ENCODE measurements around the gene TOP2A.

TOP2A gene

DNA sequence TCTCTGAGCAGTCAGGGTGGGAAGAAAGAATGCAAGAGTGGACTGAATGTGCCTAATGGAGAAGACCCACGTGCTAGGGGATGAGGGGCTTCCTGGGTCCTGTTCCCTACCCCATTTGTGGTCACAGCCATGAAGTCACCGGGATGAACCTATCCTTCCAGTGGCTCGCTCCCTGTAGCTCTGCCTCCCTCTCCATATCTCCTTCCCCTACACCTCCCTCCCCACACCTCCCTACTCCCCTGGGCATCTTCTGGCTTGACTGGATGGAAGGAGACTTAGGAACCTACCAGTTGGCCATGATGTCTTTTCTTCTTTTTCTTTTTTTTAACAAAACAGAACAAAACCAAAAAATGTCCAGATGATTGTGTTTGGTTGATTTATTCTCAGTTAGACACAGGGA lies 39.7 kb upstream of the TOP2A start:
- DNase-seq (ENCODE audit: low read depth), result no peak
- no peak overlapping the region for H3K4me3 ChIP-seq (ENCODE audit: low read depth, low read length)
- TF ChIP-seq, protein P1, sequence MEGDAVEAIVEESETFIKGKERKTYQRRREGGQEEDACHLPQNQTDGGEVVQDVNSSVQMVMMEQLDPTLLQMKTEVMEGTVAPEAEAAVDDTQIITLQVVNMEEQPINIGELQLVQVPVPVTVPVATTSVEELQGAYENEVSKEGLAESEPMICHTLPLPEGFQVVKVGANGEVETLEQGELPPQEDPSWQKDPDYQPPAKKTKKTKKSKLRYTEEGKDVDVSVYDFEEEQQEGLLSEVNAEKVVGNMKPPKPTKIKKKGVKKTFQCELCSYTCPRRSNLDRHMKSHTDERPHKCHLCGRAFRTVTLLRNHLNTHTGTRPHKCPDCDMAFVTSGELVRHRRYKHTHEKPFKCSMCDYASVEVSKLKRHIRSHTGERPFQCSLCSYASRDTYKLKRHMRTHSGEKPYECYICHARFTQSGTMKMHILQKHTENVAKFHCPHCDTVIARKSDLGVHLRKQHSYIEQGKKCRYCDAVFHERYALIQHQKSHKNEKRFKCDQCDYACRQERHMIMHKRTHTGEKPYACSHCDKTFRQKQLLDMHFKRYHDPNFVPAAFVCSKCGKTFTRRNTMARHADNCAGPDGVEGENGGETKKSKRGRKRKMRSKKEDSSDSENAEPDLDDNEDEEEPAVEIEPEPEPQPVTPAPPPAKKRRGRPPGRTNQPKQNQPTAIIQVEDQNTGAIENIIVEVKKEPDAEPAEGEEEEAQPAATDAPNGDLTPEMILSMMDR (IDR thresholded peaks at IDR 0.05; ENCODE audit: low read depth, low read length, missing control alignments), result no peak

DNA sequence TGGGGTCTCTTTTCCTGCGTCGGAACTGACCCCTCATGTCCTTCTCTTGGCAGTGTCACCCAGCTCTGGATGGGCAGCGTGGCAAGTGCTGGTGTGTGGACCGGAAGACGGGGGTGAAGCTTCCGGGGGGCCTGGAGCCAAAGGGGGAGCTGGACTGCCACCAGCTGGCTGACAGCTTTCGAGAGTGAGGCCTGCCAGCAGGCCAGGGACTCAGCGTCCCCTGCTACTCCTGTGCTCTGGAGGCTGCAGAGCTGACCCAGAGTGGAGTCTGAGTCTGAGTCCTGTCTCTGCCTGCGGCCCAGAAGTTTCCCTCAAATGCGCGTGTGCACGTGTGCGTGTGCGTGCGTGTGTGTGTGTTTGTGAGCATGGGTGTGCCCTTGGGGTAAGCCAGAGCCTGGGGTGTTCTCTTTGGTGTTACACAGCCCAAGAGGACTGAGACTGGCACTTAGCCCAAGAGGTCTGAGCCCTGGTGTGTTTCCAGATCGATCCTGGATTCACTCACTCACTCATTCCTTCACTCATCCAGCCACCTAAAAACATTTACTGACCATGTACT lies 38.8 kb upstream of the TOP2A start:
- no peak overlapping the region for H3K4me3 ChIP-seq (ENCODE audit: low read depth, low read length)
- no peak for DNase-seq (ENCODE audit: low read depth)
- TF ChIP-seq, protein P1 (IDR thresholded peaks at IDR 0.05; ENCODE audit: low read depth, low read length, missing control alignments), result no peak

DNA sequence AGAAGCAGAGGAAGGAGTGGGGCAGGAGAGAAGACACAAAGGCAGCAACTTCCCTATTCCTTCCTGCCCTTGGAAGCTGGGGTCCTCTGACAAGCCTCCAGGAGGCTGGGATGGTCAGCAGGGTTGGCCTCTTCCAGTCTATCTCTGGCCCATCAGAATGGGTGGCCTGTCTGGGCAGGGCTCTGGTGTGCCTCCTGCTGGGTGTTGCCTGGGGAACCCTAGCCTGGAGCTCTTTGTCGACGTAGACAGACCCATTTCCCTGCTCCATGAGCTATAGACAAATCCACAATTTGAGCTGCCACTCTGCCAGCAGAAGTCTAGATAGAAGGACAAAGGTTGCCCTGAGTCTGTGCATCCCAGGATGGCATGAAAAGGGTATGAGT lies 36.9 kb upstream of the TOP2A start:
- TF ChIP-seq, protein P1 (IDR thresholded peaks at IDR 0.05; ENCODE audit: low read depth, low read length, missing control alignments), result no peak
- H3K4me3 ChIP-seq (ENCODE audit: low read depth, low read length), result no peak overlapping the region
- DNase-seq (ENCODE audit: low read depth), result no peak

DNA sequence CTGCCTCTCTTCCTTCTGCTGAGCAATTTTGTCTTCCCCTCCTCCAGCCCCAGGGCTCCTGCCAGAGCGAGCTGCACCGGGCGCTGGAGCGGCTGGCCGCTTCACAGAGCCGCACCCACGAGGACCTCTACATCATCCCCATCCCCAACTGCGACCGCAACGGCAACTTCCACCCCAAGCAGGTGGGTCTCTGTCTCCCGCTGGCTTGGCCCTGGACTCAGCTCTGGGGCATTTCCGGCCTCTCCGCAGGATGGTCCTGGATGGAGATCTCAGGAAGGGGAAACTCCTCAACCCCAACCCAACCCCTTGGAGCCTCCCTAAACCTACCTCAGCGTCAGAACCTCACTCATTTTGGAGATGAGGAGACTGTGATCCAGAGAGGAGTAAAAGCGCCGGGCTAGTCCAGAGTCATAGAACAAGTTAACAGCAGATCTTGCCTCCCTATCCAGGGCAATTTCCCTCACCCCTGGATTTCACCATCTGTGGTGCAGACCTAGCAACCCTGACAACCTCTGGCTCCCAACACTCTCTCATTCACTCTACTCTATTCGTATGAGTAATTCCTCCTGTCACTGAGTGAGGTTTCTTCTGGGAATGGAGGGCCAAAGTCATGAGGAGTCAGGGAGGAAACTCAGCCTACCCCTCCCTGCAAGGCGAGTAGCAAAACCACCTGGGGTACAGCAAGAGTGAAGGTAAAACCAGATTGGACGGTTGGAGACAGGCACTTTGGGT lies 36.4 kb upstream of the TOP2A start:
- H3K4me3 ChIP-seq (ENCODE audit: low read depth, low read length), result no peak overlapping the region
- DNase-seq (ENCODE audit: low read depth), result no peak
- TF ChIP-seq, protein P1 (IDR thresholded peaks at IDR 0.05; ENCODE audit: low read depth, low read length, missing control alignments), result no peak

DNA sequence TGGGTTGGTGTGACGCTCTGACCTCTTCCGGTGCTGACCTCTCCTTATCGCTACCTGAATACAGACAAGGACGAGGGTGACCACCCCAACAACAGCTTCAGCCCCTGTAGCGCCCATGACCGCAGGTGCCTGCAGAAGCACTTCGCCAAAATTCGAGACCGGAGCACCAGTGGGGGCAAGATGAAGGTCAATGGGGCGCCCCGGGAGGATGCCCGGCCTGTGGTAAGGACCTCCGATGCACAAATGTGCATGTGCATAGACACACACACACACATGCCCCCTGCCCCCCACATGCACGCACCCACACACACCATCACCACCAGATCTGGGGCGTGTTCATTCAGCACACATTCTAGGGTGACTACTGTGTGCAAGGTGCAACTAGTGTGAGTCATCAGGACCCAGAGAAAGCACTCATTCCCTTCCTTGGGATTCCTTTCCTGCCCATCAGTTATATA lies 35.3 kb upstream of the TOP2A start:
- DNase-seq (ENCODE audit: low read depth), result no peak
- H3K4me3 ChIP-seq (ENCODE audit: low read depth, low read length), result no peak overlapping the region
- TF ChIP-seq, protein P1 (IDR thresholded peaks at IDR 0.05; ENCODE audit: low read depth, low read length, missing control alignments), result no peak

DNA sequence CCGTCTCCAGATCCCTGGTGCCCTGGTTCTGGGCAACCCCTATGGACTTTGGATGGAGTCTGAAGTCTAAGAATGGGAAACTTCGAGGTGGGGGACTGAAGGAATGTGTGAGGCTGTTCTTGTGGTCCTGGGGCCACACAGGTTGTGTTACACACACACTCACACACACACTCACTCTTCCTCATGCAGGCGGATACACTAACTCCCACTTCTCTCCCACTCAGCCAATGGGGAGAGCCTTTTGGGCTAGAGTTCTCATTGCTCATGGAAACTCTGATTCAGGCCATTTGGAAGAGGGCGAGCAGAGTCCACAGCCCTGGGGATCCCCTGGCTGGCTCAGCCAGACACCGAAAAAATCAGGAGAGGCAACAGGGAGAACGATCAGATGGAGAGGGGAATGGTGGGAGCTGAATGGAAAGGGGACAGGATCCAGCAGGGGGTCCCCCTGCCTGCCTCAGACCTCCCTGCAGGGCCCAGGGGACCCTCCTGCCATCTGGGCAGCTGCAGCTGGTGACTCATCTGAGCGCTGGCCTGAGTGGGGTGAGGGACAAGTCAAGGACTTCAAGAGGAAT lies 34.6 kb upstream of the TOP2A start:
- H3K4me3 ChIP-seq (ENCODE audit: low read depth, low read length), result no peak overlapping the region
- TF ChIP-seq, protein P1 (IDR thresholded peaks at IDR 0.05; ENCODE audit: low read depth, low read length, missing control alignments), result no peak
- DNase-seq (ENCODE audit: low read depth), result no peak
